A549 (cell line): ENCODE data around the gene ERBB3. TPM values are rescaled to one million over a fixed set of nuclear protein-coding genes. Genes with fewer than 3 reads are reported as not detected.

Experiments used
- ATAC-seq, 2 experiments: fragments of 200-7000 bp in 1 of 2; fragments of >200 bp in 1 of 2; cut with Nextera tagmentation in 1 of 2; cut with Tn5 transposase in 1 of 2; 3 replicates each; pipeline versions ENCODE4 v1.8.0 to v1.9.1; 2018 to 2020; ENCODE audit warnings: mild to moderate bottlenecking in 1 of 2, moderate library complexity in 1 of 2
- CTCF ChIA-PET: fragments of 300-600 bp; sonication (Branson Sonifier 250); formaldehyde crosslinking; extraction: SDS; loops from one replicate; lab custom pipeline; 2021; ENCODE audit warnings: antibody characterized with exemption, inconsistent platforms; lab: Yijun Ruan, JAX
- POLR2A ChIA-PET: fragments of 350-600 bp; formaldehyde crosslinking; extraction: SDS; loops from one replicate; lab custom pipeline; 2021; ENCODE audit warnings: antibody characterized with exemption, inconsistent platforms; lab: Yijun Ruan, JAX
- DNase-seq, 2 experiments: peaks; one replicate each; pipeline versions ENCODE4 v3.0.0 to v3.0.0-alpha.2; 2011 to 2016; ENCODE audit warnings: low read depth in 1 of 2, low spot score in 1 of 2
- FAIRE-seq: peaks from 2 replicates; lab custom pipeline; 2011; peaks lifted over from hg19 to GRCh38; lab: Jason Lieb, UNC
- H3K27ac ChIP-seq, 2 experiments: fragments of >200 bp; sonication (Bioruptor Twin); formaldehyde crosslinking; 3 replicates each; pipeline ENCODE4 v1.5.1; 2016 to 2017
- H3K4me1 ChIP-seq: fragments of >200 bp; sonication (Bioruptor Twin); formaldehyde crosslinking; 3 replicates; pipeline ENCODE4 v1.6.1; 2016
- H3K4me2 ChIP-seq: fragments of >200 bp; sonication (Bioruptor Twin); formaldehyde crosslinking; 3 replicates; pipeline ENCODE4 v1.6.1; 2016
- H3K4me3 ChIP-seq: fragments of >200 bp; sonication (Bioruptor Twin); formaldehyde crosslinking; 3 replicates; pipeline ENCODE4 v1.5.1; 2016
- H3K9me3 ChIP-seq: fragments of >200 bp; sonication (Bioruptor Twin); formaldehyde crosslinking; 3 replicates; pipeline ENCODE4 v1.6.1; 2016
- CBX8 ChIP-seq: fragments of 200-600 bp; sonication (generic); IDR thresholded peaks from 2 replicates; pipeline ENCODE4 v1.6.1; 2016
- CTCF ChIP-seq: fragments of >200 bp; sonication (Bioruptor Twin); formaldehyde crosslinking; IDR thresholded peaks from 3 replicates; pipeline ENCODE4 v1.5.1; 2016
- EHF ChIP-seq: fragments of 250-450 bp; sonication (Bioruptor Pico); IDR thresholded peaks from 2 replicates; pipeline ENCODE4 v1.5.0; 2020; ENCODE audit warnings: mild to moderate bottlenecking
- ELK1 ChIP-seq: fragments of 150-350 bp; IDR thresholded peaks from 2 replicates; pipeline ENCODE4 v1.6.1; 2014; ENCODE audit warnings: low read depth, mild to moderate bottlenecking, low read length
- GATA3 ChIP-seq: IDR thresholded peaks from 2 replicates; pipeline ENCODE4 v1.6.1; 2012; ENCODE audit warnings: borderline replicate concordance
- HMGXB4 ChIP-seq: fragments of 250-450 bp; sonication (Bioruptor Pico); IDR thresholded peaks from 2 replicates; pipeline ENCODE4 v1.5.0; 2021; ENCODE audit warnings: mild to moderate bottlenecking, moderate library complexity, borderline replicate concordance
- HOXA7 ChIP-seq: fragments of 250-450 bp; sonication (Bioruptor Pico); IDR thresholded peaks from 2 replicates; pipeline ENCODE4 v1.5.0; 2020; ENCODE audit warnings: mild to moderate bottlenecking, moderate library complexity
- HOXB13 ChIP-seq: fragments of 250-450 bp; sonication (Bioruptor Pico); IDR thresholded peaks from 2 replicates; pipeline ENCODE4 v1.5.0; 2020; ENCODE audit warnings: low read depth, mild to moderate bottlenecking, moderate library complexity
- MAZ ChIP-seq: fragments of 150-350 bp; IDR thresholded peaks from 2 replicates; pipeline ENCODE4 v1.6.1; 2014; ENCODE audit warnings: antibody characterized with exemption, low read depth, low read length, borderline replicate concordance
- POLR2AphosphoS2 ChIP-seq: conservative IDR thresholded peaks from 2 replicates; pipeline ENCODE4 v1.6.1; 2012; ENCODE audit warnings: low read length, improper control_type of control experiment, inconsistent platforms
- TFCP2L1 ChIP-seq: fragments of 250-450 bp; sonication (Bioruptor Pico); IDR thresholded peaks from 2 replicates; pipeline ENCODE4 v1.5.0; 2021; ENCODE audit warnings: mild to moderate bottlenecking
- ZC3H11A ChIP-seq: fragments of 450-650 bp; IDR thresholded peaks from 2 replicates; pipeline ENCODE4 v1.6.1; 2014; ENCODE audit warnings: antibody characterized with exemption, mild to moderate bottlenecking
- ZFP36 ChIP-seq: fragments of 450-650 bp; IDR thresholded peaks from 2 replicates; pipeline ENCODE4 v1.6.1; 2014; ENCODE audit warnings: borderline replicate concordance; ENCODE audit not compliant: partially characterized antibody
- ZNF302 ChIP-seq: fragments of 250-450 bp; sonication (Bioruptor Pico); IDR thresholded peaks from 2 replicates; pipeline ENCODE4 v1.9.0; 2021; ENCODE audit warnings: inconsistent platforms, mild to moderate bottlenecking, moderate library complexity
- WGBS: methylation state at CpG from one replicate; pipeline ENCODE4 v1.1.6; 2017; ENCODE audit errors: missing lambda C conversion rate; 5-methylcytosine and 5-hydroxymethylcytosine counted together
- polyA plus RNA-seq, 4 experiments: library from polyadenylated mRNA; depleted of rRNA in 3 of 4; stranded (reverse); fragments of >200 nt; fragmentation: RNase III in 1 of 4; extraction: RNeasy Plus Mini Kit Qiagen cat#74134 plus additional on column Dnase treatment in 1 of 4; gene quantifications; 2 replicates in 3 of 4; 3 replicates in 1 of 4; pipeline ENCODE4 v1.2.3, GENCODE V29; 2011 to 2017

ERBB3 gene
- polyA plus RNA-seq, 2 of the 4 experiments (the other 2 are of a cell fraction), result 2.2 to 17.0 TPM

GRCh38 chr12:56141946-56142784, 62.2 kb downstream of the ERBB3 start:
- TF ChIP-seq HOXA7 (CRISPR knock-in tag), result no peak
- TF ChIP-seq MAZ, result no peak
- TF ChIP-seq, all 56 proteins: peak for 0
- 92% methylated on average over 18 of the region's 19 CpGs for WGBS
- no peaks in the 10 kb centered on the region for H3K4me1 ChIP-seq
- no peak for DNase-seq
- no peak overlapping the region for H3K4me2 ChIP-seq
- H3K4me3 ChIP-seq, result no peak overlapping the region
- 0 out of 6 replicates have a peak, but pooled peaks of 1 of the 2 experiments have one; percentile 19 for ATAC-seq
- POLR2A ChIA-PET, result interaction anchor here (0.7 to 1.4 kb wide), 4 partner anchors 10 to 47 kb away, joined by 3 to 5 read pairs (median 4); partner anchors contain the start of genes ESYT1, MYL6B and SMARCC2
- no peak overlapping the region for H3K27ac ChIP-seq
- CTCF ChIA-PET, result interaction anchor here (0.8 to 3.8 kb wide), 7 partner anchors 9 to 63 kb away, joined by 3 to 15 read pairs (median 4); partner anchors contain the start of genes MYL6B and SMARCC2
- H3K9me3 ChIP-seq, result no peaks in the 10 kb centered on the region
- FAIRE-seq, result no peak

GRCh38 chr12:56143217-56143616, 63.3 kb downstream of the ERBB3 start:
- no peak overlapping the region for H3K27ac ChIP-seq
- POLR2A ChIA-PET, result no interaction called here
- TF ChIP-seq POLR2AphosphoS2, result no peak
- no peak overlapping the region for H3K4me2 ChIP-seq
- FAIRE-seq (no peak), ATAC-seq (0 out of 6 replicates have a peak, but pooled peaks of 1 of the 2 experiments have one; percentile 26), DNase-seq (no peak)
- no peaks in the 10 kb centered on the region for H3K4me1 ChIP-seq
- H3K9me3 ChIP-seq, result no peaks in the 10 kb centered on the region
- WGBS, result 73% methylated on average over 4 of the region's 4 CpGs
- no peak overlapping the region for H3K4me3 ChIP-seq
- CTCF ChIA-PET, result interaction anchor here (0.7 to 2.4 kb wide), 7 partner anchors 8 to 64 kb away, joined by 3 to 8 read pairs (median 5); partner anchors contain the start of gene SMARCC2

- TF ChIP-seq EHF (CRISPR knock-in tag), result no peak
- no peak for TF ChIP-seq HOXB13 (CRISPR knock-in tag)
- TF ChIP-seq GATA3, result no peak
- no peak for TF ChIP-seq HMGXB4 (CRISPR knock-in tag)
- TF ChIP-seq ZNF302 (CRISPR knock-in tag), result no peak
- TF ChIP-seq ELK1, result no peak
- no peak for TF ChIP-seq ZC3H11A
- TF ChIP-seq ZFP36, result no peak
- no peak for TF ChIP-seq CTCF
- no peak for TF ChIP-seq HOXA7 (CRISPR knock-in tag)
- no peak for TF ChIP-seq TFCP2L1 (CRISPR knock-in tag)
- no peak for TF ChIP-seq CBX8
- TF ChIP-seq, all 56 proteins: peak for 0
- no peak for FAIRE-seq
These were observed 63.9 kb downstream of the ERBB3 start for GRCh38 chr12:56143870-56144269.

More at GRCh38 chr12:56143870-56144269, 63.9 kb downstream of the ERBB3 start:
- no peak overlapping the region for H3K4me2 ChIP-seq
- ChIA-PET CTCF (interaction anchor here (0.7 to 2.4 kb wide), 8 partner anchors 10 to 191 kb away, joined by 3 to 8 read pairs (median 5); partner anchors contain the start of genes SMARCC2 and ZC3H10), POLR2A (interaction anchor here (1.5 kb wide), 1 partner anchor 16 kb away, joined by 7 read pairs; the partner anchor contains the start of gene ESYT1)
- no peaks in the 10 kb centered on the region for H3K4me1 ChIP-seq
- DNase-seq, result no peak
- no peak for ATAC-seq
- no peaks in the 10 kb centered on the region for H3K9me3 ChIP-seq
- no peak overlapping the region for H3K27ac ChIP-seq
- WGBS, result 90% methylated on average over 8 of the region's 8 CpGs
- no peak overlapping the region for H3K4me3 ChIP-seq
